Endothelial cell of umbilical vein (primary cell): Measurements from ENCODE around the gene FBXL4. TPM values are rescaled to one million over a fixed set of nuclear protein-coding genes. Genes with fewer than 3 reads are reported as not detected.

Experiments
- BruUV-seq: library from RNA; stranded (reverse); fragments of 400-500 nt; replicated peaks from 2 replicates; lab custom pipeline; 2021; lab: Mats Ljungman, UMichigan
- CTCF ChIA-PET: fragments of 300-600, 350-600 bp; sonication (Branson Sonifier 250); formaldehyde crosslinking; loops from one replicate; lab custom pipeline; 2021; ENCODE audit warnings: antibody characterized with exemption, inconsistent platforms; lab: Charles Lee
- POLR2A ChIA-PET: fragments of 300-600, 350-600 bp; sonication (Branson Sonifier 250); formaldehyde crosslinking; loops from one replicate; lab custom pipeline; 2021; ENCODE audit warnings: antibody characterized with exemption, inconsistent platforms; lab: Charles Lee
- DNase-seq: peaks from one replicate; pipeline ENCODE4 v3.0.0-alpha.2; 2011; ENCODE audit warnings: low read depth, low spot score
- FAIRE-seq: peaks from 2 replicates; lab custom pipeline; 2011; peaks lifted over from hg19 to GRCh38; lab: Jason Lieb, UNC
- H2AFZ ChIP-seq: 2 replicates; pipeline ENCODE4 v1.6.0; 2012; ENCODE audit warnings: low read depth, low read length, control low read depth, inconsistent platforms
- H3K27ac ChIP-seq: 2 replicates; pipeline ENCODE4 v1.5.1; 2011; ENCODE audit warnings: low read depth, mild to moderate bottlenecking, control low read depth, low read length, moderate library complexity; ENCODE audit not compliant: insufficient read depth
- H3K27me3 ChIP-seq, 2 experiments: 2 replicates each; pipeline versions ENCODE4 v1.6.0 to v1.6.1; 2011; ENCODE audit warnings: low read length in 2 of 2, mixed read lengths in 1 of 2; ENCODE audit not compliant: control insufficient read depth in 2 of 2, insufficient read depth in 2 of 2
- H3K36me3 ChIP-seq, 2 experiments: 2 replicates in 1 of 2; 3 replicates in 1 of 2; pipeline ENCODE4 v1.5.1; 2011; ENCODE audit warnings: low read length in 2 of 2, mild to moderate bottlenecking in 1 of 2, moderate library complexity in 1 of 2; ENCODE audit not compliant: control insufficient read depth in 2 of 2, insufficient read depth in 2 of 2; ENCODE audit errors: extremely low read depth in 1 of 2
- H3K4me1 ChIP-seq: 3 replicates; pipeline ENCODE4 v1.5.1; 2011; ENCODE audit warnings: mild to moderate bottlenecking, low read length; ENCODE audit not compliant: control insufficient read depth, insufficient read depth; ENCODE audit errors: extremely low read depth
- H3K4me2 ChIP-seq: 2 replicates; pipeline ENCODE4 v1.6.1; 2011; ENCODE audit warnings: low read length, control low read depth, mixed read lengths; ENCODE audit not compliant: insufficient read depth
- H3K4me3 ChIP-seq, 3 experiments: fragments of 200-600 bp in 1 of 3; sonication (generic), shearing (Covaris generic) in 1 of 3; replicated peaks in 1 of 3; 2 replicates each; pipeline ENCODE4 v1.5.1; 2011 to 2016; ENCODE audit warnings: control low read depth in 3 of 3, low read length in 3 of 3, mild to moderate bottlenecking in 2 of 3, inconsistent platforms in 1 of 3, low read depth in 1 of 3, moderate library complexity in 1 of 3; ENCODE audit not compliant: insufficient read depth in 1 of 3
- H3K79me2 ChIP-seq: 2 replicates; pipeline ENCODE4 v1.6.0; 2012; ENCODE audit warnings: low read length, inconsistent platforms; ENCODE audit not compliant: control insufficient read depth, insufficient read depth
- H3K9ac ChIP-seq: replicated peaks from 2 replicates; pipeline ENCODE3; 2011; ENCODE audit warnings: low read length, control low read depth; ENCODE audit not compliant: insufficient read depth; ENCODE audit errors: extremely low read depth
- H3K9me1 ChIP-seq: replicated peaks from 3 replicates; pipeline ENCODE4 v1.6.0; 2011; ENCODE audit warnings: mild to moderate bottlenecking, low read length; ENCODE audit not compliant: control insufficient read depth, insufficient read depth; ENCODE audit errors: extremely low read depth
- H3K9me3 ChIP-seq: replicated peaks from 2 replicates; pipeline ENCODE4 v1.5.1; 2012; ENCODE audit warnings: low read length, inconsistent platforms; ENCODE audit not compliant: control insufficient read depth, insufficient read depth
- H4K20me1 ChIP-seq: replicated peaks from 2 replicates; pipeline ENCODE3; 2011; ENCODE audit warnings: mild to moderate bottlenecking, low read length; ENCODE audit not compliant: control insufficient read depth, insufficient read depth; ENCODE audit errors: extremely low read depth
- EZH2 ChIP-seq: IDR thresholded peaks from 2 replicates; pipeline ENCODE4 v1.6.1; 2012; ENCODE audit warnings: borderline replicate concordance, low read depth, mild to moderate bottlenecking, moderate library complexity, low read length, inconsistent platforms; ENCODE audit not compliant: severe bottlenecking
- FOS ChIP-seq: IDR thresholded peaks from 2 replicates; pipeline ENCODE4 v1.6.1; 2011; ENCODE audit warnings: mild to moderate bottlenecking, low read length, moderate library complexity, borderline replicate concordance; ENCODE audit not compliant: insufficient read depth
- GATA2 ChIP-seq: IDR thresholded peaks from 2 replicates; pipeline ENCODE4 v1.7.0; 2011; ENCODE audit warnings: low read depth, mild to moderate bottlenecking, moderate library complexity, mixed read lengths, low read length; ENCODE audit not compliant: insufficient read length, insufficient read depth
- JUN ChIP-seq: IDR thresholded peaks from 2 replicates; pipeline ENCODE4 v1.6.1; 2011; ENCODE audit warnings: borderline replicate concordance, low read depth; ENCODE audit not compliant: insufficient read length, insufficient read depth
- POLR2A ChIP-seq: IDR thresholded peaks from 2 replicates; pipeline ENCODE4 v1.6.1; 2012; ENCODE audit warnings: low read depth, mild to moderate bottlenecking, control low read depth, low read length
- dilution Hi-C: fragments of 300-500 bp; cut with MboI; formaldehyde crosslinking; loops from one replicate; pipeline ENCODE4 v1.15.0; 2019; ENCODE audit warnings: low sequenced_read_pairs; ENCODE audit not compliant: extremely low pct_ligation_motif_present
- intact Hi-C: fragments of 100-400 bp; cut with micrococcal nuclease; formaldehyde crosslinking; loops from one replicate; pipeline ENCODE4 v1.10.0; 2022
- polyA plus RNA-seq, 4 experiments: library from polyadenylated mRNA; depleted of rRNA in 3 of 4; stranded (reverse) in 3 of 4; unstranded in 1 of 4; fragments of >200 nt; gene quantifications; 2 replicates each; pipeline versions ENCODE4 v1.2.1 to v1.2.3, GENCODE V29; 2011 to 2012; ENCODE audit warnings: missing spikeins in 1 of 4
- total RNA-seq: library from RNA; stranded (reverse); gene quantifications from 2 replicates; pipeline ENCODE4 v1.2.3, GENCODE V29; 2021

FBXL4 gene
- total and polyA plus RNA-seq, 2 donors (not counting 3 experiments of a cell fraction or from before 2014, with no cell fraction given): 7.0 to 9.8 TPM

DNA sequence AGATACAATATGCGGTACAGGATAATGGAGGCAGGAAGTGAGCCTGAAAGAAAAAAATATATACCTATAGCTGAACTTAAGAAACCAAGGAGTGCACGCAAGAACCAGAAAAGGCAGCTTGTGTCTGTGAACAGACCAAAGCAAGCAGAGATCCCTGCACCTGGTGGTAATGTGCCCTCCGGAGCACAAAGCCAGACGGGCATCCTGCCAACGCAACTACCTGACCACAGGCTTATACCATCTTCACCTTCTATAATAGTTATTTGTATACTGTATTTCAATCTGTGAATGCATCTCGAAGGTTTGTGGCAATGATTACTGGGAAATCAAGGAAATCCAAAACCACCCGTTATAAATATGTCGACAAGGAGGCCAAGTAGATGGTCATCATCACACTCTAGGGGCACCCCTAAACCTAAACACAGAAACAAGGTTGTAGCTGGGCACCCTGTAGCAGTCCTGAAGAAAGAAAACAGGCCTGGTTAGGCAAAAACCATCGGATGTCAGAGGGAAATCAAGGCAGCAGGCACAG, 801 bp downstream of the FBXL4 start:
- Histone ChIP-seq H3K4me1 (peaks cover 9% of the 10 kb centered on the region), H3K4me2 (peak overlapping the region; percentile 96), H4K20me1 (no peaks in the 10 kb centered on the region), H2AFZ (peak overlapping the region; percentile 92), H3K27ac (peak overlapping the region; percentile 71), H3K9ac (peak overlapping the region; percentile 88), H3K36me3 (no peaks in the 10 kb centered on the region), H3K9me1 (no peaks in the 10 kb centered on the region), H3K27me3 (peaks cover 5 to 13% of the 10 kb centered on the region in 2 experiments), H3K9me3 (no peaks in the 10 kb centered on the region), H3K79me2 (peaks cover 18% of the 10 kb centered on the region), H3K4me3 (peak overlapping the region; percentile 46 to 92 (median 92))
- DNase-seq (no peak), FAIRE-seq (no peak)
- CTCF ChIA-PET: no interaction called here
- TF ChIP-seq FOS: no peak
- TF ChIP-seq EZH2: no peak
- peak; percentile 4 for TF ChIP-seq GATA2
- no peak for TF ChIP-seq POLR2A
- POLR2A ChIA-PET: no interaction called here
- dilution Hi-C loops: no loop called here
- intact Hi-C loops: loop anchor here (1.0 kb wide), 1 partner anchor 15 kb away; no protein-coding TSS in a partner anchor
- BruUV-seq: TSS peak; percentile 38

DNA sequence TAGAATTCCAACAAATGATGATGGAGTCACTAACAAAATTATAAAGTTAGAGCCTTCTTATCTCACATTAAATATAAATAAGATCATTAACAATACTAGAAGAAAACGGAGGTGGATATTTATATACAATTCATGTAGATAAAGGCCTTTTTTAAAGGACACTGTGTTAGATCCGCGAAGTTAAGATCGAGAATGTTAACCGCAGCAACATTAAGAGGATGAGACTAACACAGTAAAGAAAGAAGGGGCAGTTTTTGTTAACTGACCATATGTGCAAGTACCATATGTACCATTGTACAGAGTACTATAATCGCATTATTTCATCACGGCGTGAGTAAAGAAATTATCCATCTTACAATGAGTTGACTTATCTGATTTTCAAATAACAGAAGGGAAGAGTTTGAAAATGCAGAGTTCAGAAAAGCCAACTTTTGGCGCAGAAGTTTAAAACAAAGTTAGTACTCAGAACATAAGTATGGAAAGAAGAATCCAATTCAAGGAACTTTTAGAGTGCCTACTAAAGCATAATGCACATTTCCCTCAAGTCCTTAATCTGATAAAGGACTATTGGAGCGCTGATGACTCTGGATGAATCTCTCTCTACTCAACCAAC, 1.4 kb downstream of the FBXL4 start:
- H3K27ac ChIP-seq: no peak overlapping the region
- ChIA-PET CTCF (no interaction called here), POLR2A (no interaction called here)
- no peaks in the 10 kb centered on the region for H3K9me3 ChIP-seq
- DNase-seq (no peak), FAIRE-seq (no peak)
- peak overlapping the region; percentile 88 for H3K9ac ChIP-seq
- peak overlapping the region; percentile 92 for H2AFZ ChIP-seq
- no peaks in the 10 kb centered on the region for H3K36me3 ChIP-seq
- no TSS peak for BruUV-seq
- no peaks in the 10 kb centered on the region for H3K9me1 ChIP-seq
- H4K20me1 ChIP-seq: no peaks in the 10 kb centered on the region
- H3K79me2 ChIP-seq: peaks cover 21% of the 10 kb centered on the region
- peaks cover 3 to 7% of the 10 kb centered on the region in 2 experiments for H3K27me3 ChIP-seq
- peaks cover 9% of the 10 kb centered on the region for H3K4me1 ChIP-seq
- peak overlapping the region; percentile 96 for H3K4me2 ChIP-seq
- dilution Hi-C loops (no loop called here), intact Hi-C loops (no loop called here)
- H3K4me3 ChIP-seq: peak overlapping the region in 1 of 3 experiments; percentile 92
- no peak for TF ChIP-seq JUN
- peak; percentile 15 for TF ChIP-seq GATA2
